Trophoblast cell (in vitro differentiated cells and primary cell): ENCODE data around the gene SPAG6.
"Not testable (repeated sequence)": the region's sequence is repeated elsewhere in the genome, so short reads cannot be mapped to it uniquely, and the experiment has no call there.

Experiments used
- DNase-seq, 2 donors: peaks; one replicate each; pipeline ENCODE4 v3.0.0-alpha.2; 2016
- H2AFZ ChIP-seq: 2 replicates; pipeline ENCODE4 v1.6.1; 2013; ENCODE audit warnings: low read length, moderate library complexity, mild to moderate bottlenecking; ENCODE audit not compliant: insufficient read depth, poor library complexity
- H2AK5ac ChIP-seq: 2 replicates; pipeline ENCODE4 v1.6.1; 2013; ENCODE audit warnings: mild to moderate bottlenecking, low read length
- H2BK120ac ChIP-seq: 2 replicates; pipeline ENCODE4 v1.6.1; 2013; ENCODE audit warnings: low read length, mild to moderate bottlenecking, moderate library complexity; ENCODE audit not compliant: insufficient read depth, poor library complexity
- H2BK12ac ChIP-seq: 2 replicates; pipeline ENCODE4 v1.6.1; 2013; ENCODE audit warnings: mild to moderate bottlenecking, low read length, moderate library complexity
- H2BK5ac ChIP-seq: 2 replicates; pipeline ENCODE4 v1.6.1; 2013; ENCODE audit warnings: low read length, low read depth, moderate library complexity, mild to moderate bottlenecking; ENCODE audit not compliant: poor library complexity
- H3K14ac ChIP-seq: 2 replicates; pipeline ENCODE4 v1.6.1; 2013; ENCODE audit warnings: mild to moderate bottlenecking, low read length
- H3K18ac ChIP-seq: 2 replicates; pipeline ENCODE4 v1.6.1; 2013; ENCODE audit warnings: mild to moderate bottlenecking, low read length
- H3K23ac ChIP-seq: 2 replicates; pipeline ENCODE4 v1.6.1; 2013; ENCODE audit warnings: low read length
- H3K27ac ChIP-seq: 2 replicates; pipeline ENCODE4 v1.5.1; 2013; ENCODE audit warnings: low read depth, mild to moderate bottlenecking, inconsistent platforms, low read length, moderate library complexity
- H3K27me3 ChIP-seq: 2 replicates; pipeline ENCODE4 v1.6.1; 2013; ENCODE audit warnings: inconsistent platforms, mild to moderate bottlenecking, low read length, moderate library complexity; ENCODE audit not compliant: insufficient read depth
- H3K36me3 ChIP-seq, 2 experiments: 1 replicate in 1 of 2; 2 replicates in 1 of 2; pipeline ENCODE4 v1.6.1; 2013; ENCODE audit warnings: low read length in 2 of 2, mild to moderate bottlenecking in 2 of 2, moderate library complexity in 1 of 2; ENCODE audit not compliant: insufficient read depth in 2 of 2, control insufficient read depth in 1 of 2
- H3K4ac ChIP-seq: 2 replicates; pipeline ENCODE4 v1.6.1; 2013; ENCODE audit warnings: low read depth, mild to moderate bottlenecking, low read length, moderate library complexity
- H3K4me1 ChIP-seq, 2 experiments: 1 replicate in 1 of 2; 2 replicates in 1 of 2; pipeline ENCODE4 v1.6.1; 2013; ENCODE audit warnings: low read length in 2 of 2, mild to moderate bottlenecking in 2 of 2, moderate library complexity in 1 of 2; ENCODE audit not compliant: insufficient read depth in 2 of 2, control insufficient read depth in 1 of 2
- H3K4me2 ChIP-seq: 2 replicates; pipeline ENCODE4 v1.6.1; 2013; ENCODE audit warnings: inconsistent platforms, mild to moderate bottlenecking, low read length, moderate library complexity
- H3K4me3 ChIP-seq: 2 replicates; pipeline ENCODE4 v1.5.1; 2013; ENCODE audit warnings: mild to moderate bottlenecking, low read depth, low read length, inconsistent platforms
- H3K79me1 ChIP-seq: one replicate; pipeline ENCODE4 v1.6.1; 2013; ENCODE audit warnings: low read length
- H3K79me2 ChIP-seq: 2 replicates; pipeline ENCODE4 v1.6.1; 2013; ENCODE audit warnings: low read length, mild to moderate bottlenecking; ENCODE audit not compliant: control insufficient read depth, insufficient read depth, poor library complexity
- H3K9ac ChIP-seq: 2 replicates; pipeline ENCODE4 v1.6.1; 2013; ENCODE audit warnings: mild to moderate bottlenecking, low read length
- H3K9me3 ChIP-seq: 2 replicates; pipeline ENCODE4 v1.6.1; 2013; ENCODE audit warnings: low read depth, mild to moderate bottlenecking, control low read depth, inconsistent platforms, low read length; ENCODE audit not compliant: insufficient read depth
- H4K12ac ChIP-seq: 2 replicates; pipeline ENCODE4 v1.6.1; 2013; ENCODE audit warnings: low read depth, mild to moderate bottlenecking, low read length, moderate library complexity
- H4K8ac ChIP-seq: 2 replicates; pipeline ENCODE4 v1.6.1; 2013; ENCODE audit warnings: low read depth, mild to moderate bottlenecking, low read length, moderate library complexity
- H4K91ac ChIP-seq: one replicate; pipeline ENCODE4 v1.6.1; 2013; ENCODE audit warnings: low read depth, mild to moderate bottlenecking, low read length, moderate library complexity
- WGBS: extraction: QIAGEN DNeasy Blood & Tissue Kit; methylation state at CpG from one replicate; pipeline ENCODE4 v1.1.7; 2013; ENCODE audit warnings: missing lambda C conversion rate; ENCODE audit not compliant: insufficient read length, insufficient coverage; ENCODE audit errors: extremely low coverage; 5-methylcytosine and 5-hydroxymethylcytosine counted together

SPAG6 gene

GRCh38 chr10:22356324-22356873, 11.1 kb downstream of the SPAG6 start:
- H4K12ac ChIP-seq, result no peak overlapping the region
- no peak overlapping the region for H2BK12ac ChIP-seq
- no peak for DNase-seq
- no peak overlapping the region for H3K9ac ChIP-seq
- no peak overlapping the region for H2BK120ac ChIP-seq
- no peaks in the 10 kb centered on the region for H3K79me2 ChIP-seq
- no peak overlapping the region for H2BK5ac ChIP-seq
- H3K4me3 ChIP-seq, result no peak overlapping the region
- H3K14ac ChIP-seq, result no peak overlapping the region
- WGBS, result no CpG with 5 or more reads among the region's 4 CpGs
- H3K4me2 ChIP-seq, result no peak overlapping the region
- H3K27me3 ChIP-seq, result no peaks in the 10 kb centered on the region
- no peaks in the 10 kb centered on the region for H3K36me3 ChIP-seq
- H3K4me1 ChIP-seq, result no peaks in the 10 kb centered on the region
- H2AFZ ChIP-seq, result no peak overlapping the region
- no peak overlapping the region for H4K8ac ChIP-seq
- no peak overlapping the region for H3K27ac ChIP-seq
- no peak overlapping the region for H3K4ac ChIP-seq
- no peak overlapping the region for H3K23ac ChIP-seq
- H4K91ac ChIP-seq, result no peak overlapping the region
- H3K18ac ChIP-seq, result no peak overlapping the region
- H3K79me1 ChIP-seq, result no peaks in the 10 kb centered on the region
- no peak overlapping the region for H2AK5ac ChIP-seq
- H3K9me3 ChIP-seq, result no peaks in the 10 kb centered on the region

- H3K9ac ChIP-seq, H3K79me1 ChIP-seq, DNase-seq, H3K36me3 ChIP-seq, H4K8ac ChIP-seq, H2AFZ ChIP-seq, H3K14ac ChIP-seq, H3K18ac ChIP-seq, H3K9me3 ChIP-seq, H3K4ac ChIP-seq, H2BK5ac ChIP-seq, H4K91ac ChIP-seq, H3K4me3 ChIP-seq, H3K27me3 ChIP-seq, H4K12ac ChIP-seq, H2BK120ac ChIP-seq, H2BK12ac ChIP-seq, H3K4me1 ChIP-seq, H3K27ac ChIP-seq, H3K4me2 ChIP-seq, H3K23ac ChIP-seq, H2AK5ac ChIP-seq, H3K79me2 ChIP-seq: not testable (repeated sequence)
- WGBS, result no CpG with 5 or more reads among the region's 4 CpGs
Observed at GRCh38 chr10:22357770-22358169, 12.5 kb downstream of the SPAG6 start.

GRCh38 chr10:22363305-22363704, 18.0 kb downstream of the SPAG6 start:
- Histone ChIP-seq H2AFZ (no peak overlapping the region), H3K4ac (no peak overlapping the region), H3K79me1 (no peaks in the 10 kb centered on the region), H3K4me1 (no peaks in the 10 kb centered on the region), H3K36me3 (no peaks in the 10 kb centered on the region), H3K4me2 (no peak overlapping the region), H2BK120ac (no peak overlapping the region), H3K79me2 (no peaks in the 10 kb centered on the region), H3K9ac (no peak overlapping the region), H3K14ac (no peak overlapping the region), H3K23ac (no peak overlapping the region), H4K12ac (no peak overlapping the region), H4K91ac (no peak overlapping the region), H3K9me3 (no peaks in the 10 kb centered on the region), H3K27ac (no peak overlapping the region), H2BK5ac (no peak overlapping the region), H3K4me3 (no peak overlapping the region), H3K27me3 (no peaks in the 10 kb centered on the region), H2BK12ac (no peak overlapping the region), H4K8ac (no peak overlapping the region), H3K18ac (no peak overlapping the region), H2AK5ac (no peak overlapping the region)
- no peak for DNase-seq
- WGBS, result no CpG with 5 or more reads among the region's 6 CpGs

GRCh38 chr10:22364407-22365140, 19.3 kb downstream of the SPAG6 start:
- no peak overlapping the region for H2AFZ ChIP-seq

More at GRCh38 chr10:22364407-22365140, 19.3 kb downstream of the SPAG6 start:
- WGBS, result no CpG with 5 or more reads among the region's 5 CpGs
- H4K12ac ChIP-seq, result no peak overlapping the region
- H2BK5ac ChIP-seq, result no peak overlapping the region
- no peak overlapping the region for H3K27ac ChIP-seq
- H3K14ac ChIP-seq, result no peak overlapping the region
- H3K27me3 ChIP-seq, result no peaks in the 10 kb centered on the region
- H2AK5ac ChIP-seq, result no peak overlapping the region
- H2BK12ac ChIP-seq, result no peak overlapping the region
- no peak for DNase-seq
- H3K4me2 ChIP-seq, result no peak overlapping the region
- no peak overlapping the region for H3K4ac ChIP-seq
- no peaks in the 10 kb centered on the region for H3K4me1 ChIP-seq
- H3K79me1 ChIP-seq, result no peaks in the 10 kb centered on the region
- no peaks in the 10 kb centered on the region for H3K79me2 ChIP-seq
- no peak overlapping the region for H4K91ac ChIP-seq
- no peak overlapping the region for H3K18ac ChIP-seq
- H3K9ac ChIP-seq, result no peak overlapping the region
- H2BK120ac ChIP-seq, result no peak overlapping the region
- no peaks in the 10 kb centered on the region for H3K36me3 ChIP-seq
- H3K23ac ChIP-seq, result no peak overlapping the region
- H3K9me3 ChIP-seq, result no peaks in the 10 kb centered on the region
- no peak overlapping the region for H3K4me3 ChIP-seq
- H4K8ac ChIP-seq, result no peak overlapping the region
